Glutamatergic neuron (in vitro differentiated cells): ENCODE results near the gene DOCK2. TPM values are rescaled to one million over a fixed set of nuclear protein-coding genes. Genes with fewer than 3 reads are reported as not detected.
"Not testable (repeated sequence)": the region's sequence is repeated elsewhere in the genome, so short reads cannot be mapped to it uniquely, and the experiment has no call there.

Source experiments
- DNase-seq: peaks from one replicate; pipeline ENCODE4 v3.0.0; 2022
- H3K27ac Mint-ChIP-seq: one replicate; pipeline ENCODE4 v1.8.0; 2020; ENCODE audit warnings: mild to moderate bottlenecking, mixed read lengths, inconsistent platforms; ENCODE audit not compliant: unreplicated experiment
- H3K27me3 Mint-ChIP-seq: one replicate; pipeline ENCODE4 v1.8.0; 2020; ENCODE audit warnings: mild to moderate bottlenecking, moderate library complexity, mixed read lengths, inconsistent platforms; ENCODE audit not compliant: unreplicated experiment
- H3K36me3 Mint-ChIP-seq: one replicate; pipeline ENCODE4 v1.8.0; 2020; ENCODE audit warnings: mild to moderate bottlenecking, mixed read lengths, inconsistent platforms; ENCODE audit not compliant: unreplicated experiment
- H3K4me1 Mint-ChIP-seq: one replicate; pipeline ENCODE4 v1.8.0; 2020; ENCODE audit warnings: mild to moderate bottlenecking, low read depth, mixed read lengths, inconsistent platforms; ENCODE audit not compliant: unreplicated experiment
- H3K4me3 Mint-ChIP-seq: one replicate; pipeline ENCODE4 v1.8.0; 2020; ENCODE audit warnings: mild to moderate bottlenecking, mixed read lengths, inconsistent platforms; ENCODE audit not compliant: unreplicated experiment
- H3K9me3 Mint-ChIP-seq: one replicate; pipeline ENCODE4 v1.8.0; 2020; ENCODE audit warnings: mild to moderate bottlenecking, moderate library complexity, mixed read lengths, inconsistent platforms; ENCODE audit not compliant: unreplicated experiment
- total RNA-seq: library from RNA; stranded (reverse); fragmentation: NEBNext Ultra II Directional; extraction: Animal tissue kit (Norgen Biotek cat#: 25700); gene quantifications from one replicate; pipeline ENCODE4 v1.2.1, GENCODE V29; 2021; ENCODE audit not compliant: unreplicated experiment
- TF ChIP-seq, protein P1 (sequence below): fragments of 200-600 bp; sonication (generic); IDR thresholded peaks from one replicate; pipeline ENCODE4 v1.5.0; 2021; ENCODE audit not compliant: partially characterized antibody, unreplicated experiment

Gene DOCK2
- total RNA-seq, 1 donor from 2014 or later = 0.66 TPM

DNA sequence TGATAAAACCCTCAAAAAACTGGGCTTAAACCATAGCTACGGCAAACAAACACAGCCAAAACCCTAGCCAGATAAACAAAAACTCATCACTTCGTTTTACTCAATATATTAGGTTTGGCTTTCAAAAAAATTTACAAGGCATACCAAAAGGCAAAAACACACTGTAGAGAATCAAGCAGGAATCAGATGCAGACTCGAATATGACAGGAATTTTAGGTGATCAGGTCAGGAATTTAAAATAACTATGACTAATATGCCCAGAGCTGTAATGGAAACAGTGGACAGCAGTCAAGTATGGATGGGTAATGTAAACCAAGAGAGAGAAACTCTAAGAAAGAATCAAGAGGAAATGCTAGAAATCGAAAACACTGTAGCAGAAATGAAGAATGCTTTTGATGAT lies 26.5 kb upstream of the DOCK2 start:
- H3K4me1 Mint-ChIP-seq = no peaks in the 10 kb centered on the region
- TF ChIP-seq, protein P1, sequence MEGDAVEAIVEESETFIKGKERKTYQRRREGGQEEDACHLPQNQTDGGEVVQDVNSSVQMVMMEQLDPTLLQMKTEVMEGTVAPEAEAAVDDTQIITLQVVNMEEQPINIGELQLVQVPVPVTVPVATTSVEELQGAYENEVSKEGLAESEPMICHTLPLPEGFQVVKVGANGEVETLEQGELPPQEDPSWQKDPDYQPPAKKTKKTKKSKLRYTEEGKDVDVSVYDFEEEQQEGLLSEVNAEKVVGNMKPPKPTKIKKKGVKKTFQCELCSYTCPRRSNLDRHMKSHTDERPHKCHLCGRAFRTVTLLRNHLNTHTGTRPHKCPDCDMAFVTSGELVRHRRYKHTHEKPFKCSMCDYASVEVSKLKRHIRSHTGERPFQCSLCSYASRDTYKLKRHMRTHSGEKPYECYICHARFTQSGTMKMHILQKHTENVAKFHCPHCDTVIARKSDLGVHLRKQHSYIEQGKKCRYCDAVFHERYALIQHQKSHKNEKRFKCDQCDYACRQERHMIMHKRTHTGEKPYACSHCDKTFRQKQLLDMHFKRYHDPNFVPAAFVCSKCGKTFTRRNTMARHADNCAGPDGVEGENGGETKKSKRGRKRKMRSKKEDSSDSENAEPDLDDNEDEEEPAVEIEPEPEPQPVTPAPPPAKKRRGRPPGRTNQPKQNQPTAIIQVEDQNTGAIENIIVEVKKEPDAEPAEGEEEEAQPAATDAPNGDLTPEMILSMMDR = no peak
- no peak overlapping the region for H3K4me3 Mint-ChIP-seq
- DNase-seq = no peak
- peaks cover 1% of the 10 kb centered on the region for H3K9me3 Mint-ChIP-seq
- peaks cover 5% of the 10 kb centered on the region for H3K36me3 Mint-ChIP-seq
- no peaks in the 10 kb centered on the region for H3K27me3 Mint-ChIP-seq
- H3K27ac Mint-ChIP-seq = no peak overlapping the region

DNA sequence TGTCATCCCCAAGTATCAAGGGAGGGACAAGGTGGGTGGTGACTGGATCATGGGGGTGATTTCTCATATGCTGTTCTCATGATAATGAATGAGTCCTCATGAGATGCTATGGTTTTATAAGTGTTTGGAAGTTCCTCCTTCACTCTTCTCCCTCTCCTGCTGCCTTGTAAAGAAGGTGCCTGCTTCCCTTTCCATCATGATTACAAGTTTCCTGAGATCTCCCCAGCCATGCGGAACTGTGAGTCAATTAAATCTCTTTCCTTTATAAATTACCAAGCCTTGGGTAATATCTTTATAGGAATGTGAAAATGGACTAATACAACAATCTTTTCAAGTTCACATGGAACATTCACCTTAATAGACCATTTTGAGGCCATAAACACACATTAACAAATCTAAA lies 21.5 kb upstream of the DOCK2 start:
- Mint-ChIP-seq H3K36me3 (peaks cover 8% of the 10 kb centered on the region), H3K4me3 (no peak overlapping the region), H3K9me3 (peaks cover 5% of the 10 kb centered on the region), H3K27ac (no peak overlapping the region), H3K27me3 (no peaks in the 10 kb centered on the region), H3K4me1 (no peaks in the 10 kb centered on the region)
- DNase-seq = no peak
- TF ChIP-seq, protein P1 = no peak

DNA sequence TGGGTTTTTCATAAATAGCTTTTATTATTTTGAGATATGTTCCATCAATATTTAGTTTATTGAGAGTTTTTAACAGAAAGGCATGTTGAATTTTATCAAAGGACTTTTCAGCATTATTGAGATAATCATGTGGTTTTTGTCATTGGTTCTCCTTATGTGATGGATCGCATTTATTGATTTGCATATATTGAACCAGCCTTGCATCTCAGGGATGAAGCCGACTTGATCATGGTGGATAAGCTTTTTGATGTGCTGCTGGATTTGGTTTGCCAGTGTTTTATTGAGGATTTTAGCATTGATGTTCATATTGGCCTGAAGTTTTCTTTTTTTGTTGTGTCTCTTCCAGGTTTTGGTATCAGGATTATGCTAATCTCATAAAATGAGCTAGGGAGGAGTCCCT lies 12.8 kb upstream of the DOCK2 start:
- not testable (repeated sequence) for H3K27ac Mint-ChIP-seq, H3K9me3 Mint-ChIP-seq, H3K36me3 Mint-ChIP-seq, DNase-seq, H3K4me3 Mint-ChIP-seq, H3K4me1 Mint-ChIP-seq, H3K27me3 Mint-ChIP-seq

DNA sequence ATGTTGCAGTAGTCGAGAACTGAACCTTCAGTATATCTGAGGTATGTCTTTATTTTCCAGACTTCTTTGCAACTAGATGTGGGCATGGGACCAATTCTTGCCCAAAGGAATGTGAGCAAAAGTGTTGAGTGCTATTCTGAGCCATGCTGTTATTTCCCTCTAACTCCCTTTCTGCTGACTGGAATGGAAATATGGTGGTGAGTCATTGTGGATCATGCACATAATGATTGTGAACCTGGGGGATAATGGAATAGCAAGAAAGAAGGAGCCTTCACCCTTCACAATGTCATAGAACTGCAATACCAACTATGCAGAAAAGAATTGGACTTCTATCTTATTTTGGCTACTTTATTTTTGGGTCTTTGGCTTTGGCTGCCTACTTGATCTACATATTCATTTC lies 10.3 kb upstream of the DOCK2 start:
- Mint-ChIP-seq H3K9me3 (no peaks in the 10 kb centered on the region), H3K36me3 (peaks cover 3% of the 10 kb centered on the region), H3K27ac (no peak overlapping the region), H3K27me3 (no peaks in the 10 kb centered on the region), H3K4me1 (no peaks in the 10 kb centered on the region), H3K4me3 (no peak overlapping the region)
- no peak for DNase-seq
- TF ChIP-seq, protein P1 = no peak

DNA sequence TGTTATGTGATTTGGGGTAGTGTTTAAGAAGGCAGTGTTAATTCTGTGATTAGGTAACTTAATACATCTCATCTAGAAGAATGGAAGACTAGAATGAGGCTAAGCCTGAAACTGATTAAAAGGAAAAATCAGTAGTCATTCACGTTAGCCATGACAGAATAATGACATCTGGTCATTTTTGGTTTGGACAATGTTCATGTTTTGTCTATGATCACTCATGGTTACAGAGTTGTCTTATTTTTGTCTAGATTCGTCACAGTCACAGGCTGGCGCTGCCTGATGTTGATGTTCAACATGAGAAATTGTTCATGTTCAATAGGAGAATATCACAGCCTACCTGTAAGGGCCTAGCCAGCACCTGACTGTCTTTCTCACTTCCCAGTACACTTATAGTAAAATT lies 9.5 kb upstream of the DOCK2 start:
- Mint-ChIP-seq H3K27me3 (no peaks in the 10 kb centered on the region), H3K4me3 (no peak overlapping the region), H3K9me3 (no peaks in the 10 kb centered on the region), H3K36me3 (peaks cover 3% of the 10 kb centered on the region), H3K4me1 (no peaks in the 10 kb centered on the region), H3K27ac (no peak overlapping the region)
- TF ChIP-seq, protein P1 = no peak
- no peak for DNase-seq

DNA sequence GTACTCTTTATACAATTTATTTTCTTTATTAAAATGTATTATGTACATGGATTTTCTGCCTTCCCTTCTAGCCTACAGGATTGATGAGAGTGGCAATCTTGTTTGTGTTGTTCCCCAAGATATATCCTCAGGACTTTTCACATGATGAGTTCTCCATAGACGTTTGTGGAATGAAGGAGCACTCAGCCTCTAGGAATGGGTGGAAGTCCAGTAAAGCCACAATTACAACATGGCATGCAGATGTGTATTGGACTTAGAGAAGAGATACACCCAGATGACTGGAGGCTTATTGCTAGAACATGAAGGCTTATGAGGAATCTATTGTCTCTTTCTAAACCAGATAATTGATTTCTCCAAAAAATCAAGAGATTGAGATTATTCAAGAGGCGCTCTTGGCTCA lies 8.2 kb upstream of the DOCK2 start:
- TF ChIP-seq, protein P1 = no peak
- Mint-ChIP-seq H3K27ac (no peak overlapping the region), H3K4me1 (no peaks in the 10 kb centered on the region), H3K9me3 (no peaks in the 10 kb centered on the region), H3K36me3 (peaks cover 3% of the 10 kb centered on the region), H3K4me3 (no peak overlapping the region), H3K27me3 (no peaks in the 10 kb centered on the region)
- DNase-seq = no peak
